Liver (tissue), 9 donors: Measurements from ENCODE around the gene THAP11. TPM values are rescaled to one million over a fixed set of nuclear protein-coding genes. Genes with fewer than 3 reads are reported as not detected.

Source experiments
- DNase-seq: peaks from one replicate; pipeline ENCODE4 v3.0.0-alpha.2; 2017; ENCODE audit warnings: low spot score
- H3K27ac ChIP-seq, 2 donors: one replicate each; pipeline ENCODE4 v1.7.0; 2013; ENCODE audit warnings: inconsistent platforms in 2 of 2, low read length in 2 of 2, control low read depth in 1 of 2, low read depth in 1 of 2, mild to moderate bottlenecking in 1 of 2
- H3K27me3 ChIP-seq, 4 donors: one replicate each; pipeline versions ENCODE4 v1.6.1 to v1.7.0; 2013; ENCODE audit warnings: low read length in 3 of 4, inconsistent platforms in 1 of 4, mild to moderate bottlenecking in 1 of 4, moderate library complexity in 1 of 4; ENCODE audit not compliant: control insufficient read depth in 4 of 4, insufficient read depth in 4 of 4
- H3K36me3 ChIP-seq, 4 donors: one replicate each; pipeline versions ENCODE4 v1.6.1 to v1.7.0; 2013; ENCODE audit warnings: low read length in 3 of 4, mild to moderate bottlenecking in 3 of 4, low read depth in 1 of 4, moderate library complexity in 1 of 4; ENCODE audit not compliant: control insufficient read depth in 4 of 4, insufficient read depth in 3 of 4
- H3K4me1 ChIP-seq, 4 donors: one replicate each; pipeline versions ENCODE4 v1.6.1 to v1.7.0; 2013; ENCODE audit warnings: low read length in 3 of 4, mild to moderate bottlenecking in 3 of 4, moderate library complexity in 1 of 4; ENCODE audit not compliant: control insufficient read depth in 4 of 4, insufficient read depth in 4 of 4
- H3K4me3 ChIP-seq, 3 donors: one replicate each; pipeline versions ENCODE4 v1.6.1 to v1.7.0; 2013; ENCODE audit warnings: low read length in 3 of 3, control low read depth in 1 of 3, low read depth in 1 of 3, mild to moderate bottlenecking in 1 of 3
- H3K9ac ChIP-seq, 2 donors: one replicate each; pipeline ENCODE4 v1.7.0; 2013; ENCODE audit warnings: low read length in 2 of 2, mild to moderate bottlenecking in 2 of 2, moderate library complexity in 2 of 2, control low read depth in 1 of 2, low read depth in 1 of 2
- H3K9me3 ChIP-seq, 4 donors: one replicate each; pipeline versions ENCODE4 v1.6.1 to v1.7.0; 2013; ENCODE audit warnings: low read length in 3 of 4; ENCODE audit not compliant: control insufficient read depth in 4 of 4
- ATF3 ChIP-seq: IDR thresholded peaks from 2 replicates; pipeline ENCODE4 v1.6.1; 2016; ENCODE audit warnings: antibody characterized with exemption
- CTCF ChIP-seq: fragments of 150-350 bp; IDR thresholded peaks from 2 replicates; pipeline ENCODE4 v1.5.1; 2017; ENCODE audit warnings: improper control_type of control experiment, low read depth, low read length; ENCODE audit not compliant: missing input control
- EGR1 ChIP-seq, 2 donors: IDR thresholded peaks; 2 replicates each; pipeline ENCODE4 v1.6.1; 2016 to 2018; ENCODE audit warnings: antibody characterized with exemption in 2 of 2, low read depth in 2 of 2
- FOXA1 ChIP-seq: IDR thresholded peaks from 2 replicates; pipeline ENCODE4 v1.6.1; 2016; ENCODE audit warnings: antibody characterized with exemption
- FOXA2 ChIP-seq: IDR thresholded peaks from 2 replicates; pipeline ENCODE4 v1.6.1; 2016; ENCODE audit warnings: antibody characterized with exemption
- HNF4A ChIP-seq, 2 donors: conservative IDR thresholded peaks; 2 replicates each; pipeline ENCODE4 v1.6.1; 2016; ENCODE audit warnings: antibody characterized with exemption in 2 of 2, mild to moderate bottlenecking in 2 of 2
- HNF4G ChIP-seq: IDR thresholded peaks from 2 replicates; pipeline ENCODE4 v1.6.1; 2016; ENCODE audit warnings: antibody characterized with exemption
- NR2F2 ChIP-seq: IDR thresholded peaks from 2 replicates; pipeline ENCODE4 v1.6.1; 2016; ENCODE audit warnings: antibody characterized with exemption
- RAD21 ChIP-seq, 2 donors: IDR thresholded peaks; 2 replicates each; pipeline ENCODE4 v1.6.1; 2016; ENCODE audit warnings: antibody characterized with exemption in 2 of 2, mild to moderate bottlenecking in 2 of 2
- RXRA ChIP-seq, 2 donors: IDR thresholded peaks; 2 replicates each; pipeline ENCODE4 v1.6.1; 2017 to 2018; ENCODE audit warnings: antibody characterized with exemption in 2 of 2, mild to moderate bottlenecking in 1 of 2
- SP1 ChIP-seq: IDR thresholded peaks from 2 replicates; pipeline ENCODE4 v1.6.1; 2018; ENCODE audit warnings: antibody characterized with exemption, mild to moderate bottlenecking
- TAF1 ChIP-seq: conservative IDR thresholded peaks from 2 replicates; pipeline ENCODE4 v1.6.1; 2016; ENCODE audit warnings: antibody characterized with exemption, mild to moderate bottlenecking
- YY1 ChIP-seq: IDR thresholded peaks from 2 replicates; pipeline ENCODE4 v1.6.1; 2016; ENCODE audit warnings: antibody characterized with exemption, mild to moderate bottlenecking
- WGBS: extraction: QIAGEN DNeasy Blood & Tissue Kit; methylation state at CpG from one replicate; pipeline ENCODE4 v1.1.7; 2013; 5-methylcytosine and 5-hydroxymethylcytosine counted together
- polyA plus RNA-seq, 2 donors: library from polyadenylated mRNA; stranded (reverse) in 1 of 2; unstranded in 1 of 2; fragments of 200-250 nt in 1 of 2; fragments of >200 nt in 1 of 2; fragmentation: Nextera tagmentation in 1 of 2; extraction: Ambion mirVana in 1 of 2; gene quantifications; one replicate each; pipeline versions ENCODE4 v1.2.1 to v1.2.3, GENCODE V29; 2013 to 2015
- total RNA-seq, 2 donors: library from RNA; depleted of rRNA; stranded (reverse); fragments of >200 nt; gene quantifications; one replicate each; pipeline ENCODE4 v1.2.3, GENCODE V29; 2014
- TF ChIP-seq, protein P1 (sequence below): IDR thresholded peaks from 2 replicates; pipeline ENCODE4 v1.6.1; 2016; ENCODE audit warnings: antibody characterized with exemption, mild to moderate bottlenecking
- TF ChIP-seq, protein P2 (sequence below): IDR thresholded peaks from 2 replicates; pipeline ENCODE4 v1.6.1; 2016; ENCODE audit warnings: antibody characterized with exemption
- TF ChIP-seq, protein P3 (sequence below): IDR thresholded peaks from 2 replicates; pipeline ENCODE4 v1.6.1; 2016; ENCODE audit warnings: antibody characterized with exemption
- donor health status: healthy.
- donor health status: healthy.
- donor health status: healthy.
- donor health status: healthy.
- donor health status: healthy.

THAP11 gene
- total and polyA plus RNA-seq, 4 donors = 6.7 to 19.7 (median 11.8) TPM

DNA sequence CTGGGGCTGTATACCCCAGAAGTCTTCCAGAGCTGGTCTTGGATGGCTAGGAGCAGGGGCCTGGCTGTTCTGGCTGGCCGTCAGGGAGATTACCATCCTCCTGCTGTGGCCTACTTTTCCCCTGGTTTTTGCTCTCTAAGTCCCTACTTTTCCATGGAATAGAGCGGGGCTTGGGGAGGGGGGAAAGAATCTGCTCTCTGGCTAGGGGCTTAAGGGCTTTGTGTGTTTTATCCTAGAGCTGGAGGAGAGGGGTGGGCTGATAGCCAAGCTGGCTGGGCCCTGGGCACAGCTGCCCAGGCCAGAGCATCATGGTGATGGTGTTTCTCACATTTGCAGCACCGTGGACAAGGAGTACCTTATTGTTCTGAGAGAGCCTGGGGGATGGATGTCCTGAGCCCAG, 46.2 kb downstream of the THAP11 start:
- no peak overlapping the region for H3K4me3 ChIP-seq
- H3K27me3 ChIP-seq = no peaks in the 10 kb centered on the region
- no peak overlapping the region for H3K27ac ChIP-seq
- TF ChIP-seq YY1 = no peak
- no peak for TF ChIP-seq CTCF
- TF ChIP-seq, protein P1, sequence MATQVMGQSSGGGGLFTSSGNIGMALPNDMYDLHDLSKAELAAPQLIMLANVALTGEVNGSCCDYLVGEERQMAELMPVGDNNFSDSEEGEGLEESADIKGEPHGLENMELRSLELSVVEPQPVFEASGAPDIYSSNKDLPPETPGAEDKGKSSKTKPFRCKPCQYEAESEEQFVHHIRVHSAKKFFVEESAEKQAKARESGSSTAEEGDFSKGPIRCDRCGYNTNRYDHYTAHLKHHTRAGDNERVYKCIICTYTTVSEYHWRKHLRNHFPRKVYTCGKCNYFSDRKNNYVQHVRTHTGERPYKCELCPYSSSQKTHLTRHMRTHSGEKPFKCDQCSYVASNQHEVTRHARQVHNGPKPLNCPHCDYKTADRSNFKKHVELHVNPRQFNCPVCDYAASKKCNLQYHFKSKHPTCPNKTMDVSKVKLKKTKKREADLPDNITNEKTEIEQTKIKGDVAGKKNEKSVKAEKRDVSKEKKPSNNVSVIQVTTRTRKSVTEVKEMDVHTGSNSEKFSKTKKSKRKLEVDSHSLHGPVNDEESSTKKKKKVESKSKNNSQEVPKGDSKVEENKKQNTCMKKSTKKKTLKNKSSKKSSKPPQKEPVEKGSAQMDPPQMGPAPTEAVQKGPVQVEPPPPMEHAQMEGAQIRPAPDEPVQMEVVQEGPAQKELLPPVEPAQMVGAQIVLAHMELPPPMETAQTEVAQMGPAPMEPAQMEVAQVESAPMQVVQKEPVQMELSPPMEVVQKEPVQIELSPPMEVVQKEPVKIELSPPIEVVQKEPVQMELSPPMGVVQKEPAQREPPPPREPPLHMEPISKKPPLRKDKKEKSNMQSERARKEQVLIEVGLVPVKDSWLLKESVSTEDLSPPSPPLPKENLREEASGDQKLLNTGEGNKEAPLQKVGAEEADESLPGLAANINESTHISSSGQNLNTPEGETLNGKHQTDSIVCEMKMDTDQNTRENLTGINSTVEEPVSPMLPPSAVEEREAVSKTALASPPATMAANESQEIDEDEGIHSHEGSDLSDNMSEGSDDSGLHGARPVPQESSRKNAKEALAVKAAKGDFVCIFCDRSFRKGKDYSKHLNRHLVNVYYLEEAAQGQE = no peak
- TF ChIP-seq, protein P2, sequence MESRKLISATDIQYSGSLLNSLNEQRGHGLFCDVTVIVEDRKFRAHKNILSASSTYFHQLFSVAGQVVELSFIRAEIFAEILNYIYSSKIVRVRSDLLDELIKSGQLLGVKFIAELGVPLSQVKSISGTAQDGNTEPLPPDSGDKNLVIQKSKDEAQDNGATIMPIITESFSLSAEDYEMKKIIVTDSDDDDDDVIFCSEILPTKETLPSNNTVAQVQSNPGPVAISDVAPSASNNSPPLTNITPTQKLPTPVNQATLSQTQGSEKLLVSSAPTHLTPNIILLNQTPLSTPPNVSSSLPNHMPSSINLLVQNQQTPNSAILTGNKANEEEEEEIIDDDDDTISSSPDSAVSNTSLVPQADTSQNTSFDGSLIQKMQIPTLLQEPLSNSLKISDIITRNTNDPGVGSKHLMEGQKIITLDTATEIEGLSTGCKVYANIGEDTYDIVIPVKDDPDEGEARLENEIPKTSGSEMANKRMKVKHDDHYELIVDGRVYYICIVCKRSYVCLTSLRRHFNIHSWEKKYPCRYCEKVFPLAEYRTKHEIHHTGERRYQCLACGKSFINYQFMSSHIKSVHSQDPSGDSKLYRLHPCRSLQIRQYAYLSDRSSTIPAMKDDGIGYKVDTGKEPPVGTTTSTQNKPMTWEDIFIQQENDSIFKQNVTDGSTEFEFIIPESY = no peak
- no peak for TF ChIP-seq SP1
- H3K4me1 ChIP-seq = peaks cover 3 to 15% (median 9%) of the 10 kb centered on the region in 4 donors
- peaks cover 2 to 7% (median 4%) of the 10 kb centered on the region in 4 donors for H3K36me3 ChIP-seq
- WGBS = 91% methylated on average over 3 of the region's 3 CpGs
- DNase-seq = no peak
- no peak overlapping the region for H3K9ac ChIP-seq
- no peaks in the 10 kb centered on the region for H3K9me3 ChIP-seq

DNA sequence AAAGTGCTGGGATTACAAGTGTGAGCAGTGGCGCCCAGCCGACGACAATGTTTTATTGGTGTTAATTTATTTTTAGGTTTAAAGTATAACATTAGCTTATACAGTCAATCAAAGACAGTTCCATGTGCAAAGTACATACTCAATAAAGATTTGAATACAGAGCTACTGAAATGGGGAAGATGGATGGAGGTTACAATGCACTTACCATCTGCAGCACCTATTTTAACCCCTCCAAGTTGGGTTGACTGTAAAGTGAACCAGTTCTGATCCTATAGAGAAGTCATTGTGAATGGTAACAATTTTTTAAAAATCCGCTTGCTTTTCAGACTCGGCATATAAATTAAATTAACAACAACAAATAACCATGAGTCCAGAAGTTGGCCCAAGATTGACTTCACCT, 50.3 kb downstream of the THAP11 start:
- DNase-seq = no peak
- no peaks in the 10 kb centered on the region for H3K9me3 ChIP-seq
- peak overlapping the region in 1 of 2 donors; percentile 64 for H3K9ac ChIP-seq
- H3K4me1 ChIP-seq = peaks cover 7 to 19% (median 16%) of the 10 kb centered on the region in 4 donors
- no peaks in the 10 kb centered on the region for H3K36me3 ChIP-seq
- no peaks in the 10 kb centered on the region for H3K27me3 ChIP-seq
- H3K4me3 ChIP-seq = no peak overlapping the region
- H3K27ac ChIP-seq = peak overlapping the region in 1 of 2 donors; percentile 47
- WGBS = 74% methylated on average over 5 of the region's 5 CpGs
- TF ChIP-seq FOXA1 (no peak), NR2F2 (no peak), HNF4A (conservative IDR thresholded peaks at IDR 0.05) (no peak), TAF1 (no peak), ATF3 (no peak), SP1 (no peak), RXRA (IDR thresholded peaks at IDR 0.05) (no peak), FOXA2 (no peak), RAD21 (IDR thresholded peaks at IDR 0.05) (no peak), HNF4G (no peak), CTCF (no peak), EGR1 (IDR thresholded peaks at IDR 0.05; ENCODE audit: low read depth in 2 of 2) (no peak)
- TF ChIP-seq, protein P1 = no peak
- TF ChIP-seq, protein P2 = no peak
- TF ChIP-seq, protein P3, sequence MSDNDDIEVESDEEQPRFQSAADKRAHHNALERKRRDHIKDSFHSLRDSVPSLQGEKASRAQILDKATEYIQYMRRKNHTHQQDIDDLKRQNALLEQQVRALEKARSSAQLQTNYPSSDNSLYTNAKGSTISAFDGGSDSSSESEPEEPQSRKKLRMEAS = no peak
